H7 (cell line): Measurements from ENCODE around the gene SERP2. TPM values are rescaled to one million over a fixed set of nuclear protein-coding genes. Genes with fewer than 3 reads are reported as not detected.
"Not testable (repeated sequence)": the region's sequence is repeated elsewhere in the genome, so short reads cannot be mapped to it uniquely, and the experiment has no call there.

Source experiments
- DNase-seq: peaks from one replicate; pipeline ENCODE4 v3.0.0; 2012
- H3K27me3 ChIP-seq: 2 replicates; pipeline ENCODE4 v1.6.0; 2011; ENCODE audit warnings: mild to moderate bottlenecking, low read length; ENCODE audit not compliant: control insufficient read depth, insufficient read depth
- H3K36me3 ChIP-seq: replicated peaks from 2 replicates; pipeline ENCODE4 v1.5.1; 2011; ENCODE audit warnings: low read length; ENCODE audit not compliant: control insufficient read depth, insufficient read depth
- H3K4me3 ChIP-seq: 2 replicates; pipeline ENCODE4 v1.5.1; 2011; ENCODE audit warnings: low read depth, mild to moderate bottlenecking, control low read depth, low read length, moderate library complexity; ENCODE audit not compliant: insufficient read depth
- total RNA-seq: library from RNA; depleted of rRNA; stranded (reverse); fragments of >200 nt; shearing (Covaris generic); gene quantifications from 2 replicates; pipeline ENCODE4 v1.2.3, GENCODE V29; 2014; rRNA removed

SERP2 gene
- 0.17 and 0.74 TPM in 2 replicates for total RNA-seq

- Histone ChIP-seq H3K4me3 (peak within 1 kb of the TSS; percentile 66), H3K27me3 (peaks cover 16% of the 10 kb centered on the region), H3K36me3 (no peaks in the 10 kb centered on the region)
- DNase-seq, result peak; percentile 97
Measured at GRCh38 chr13:44373601-44374347, at the start of gene SERP2. TSS of gene SERP2 (plus strand) at chr13:44373824. CDS start at chr13:44374026, 202 bp downstream.

GRCh38 chr13:44326961-44327360 lies 46.7 kb upstream of the SERP2 start:
- DNase-seq, result no peak
- Histone ChIP-seq H3K27me3 (no peaks in the 10 kb centered on the region), H3K4me3 (no peak overlapping the region), H3K36me3 (no peaks in the 10 kb centered on the region; the same call in 1 of the 2 replicates)

- H3K36me3 ChIP-seq, DNase-seq: not testable (repeated sequence)
Measured at GRCh38 chr13:44329041-44329440, 44.6 kb upstream of the SERP2 start.

GRCh38 chr13:44329909-44330545 lies 43.6 kb upstream of the SERP2 start:
- no peak for DNase-seq
- no peaks in the 10 kb centered on the region for H3K27me3 ChIP-seq
- H3K4me3 ChIP-seq, result no peak overlapping the region
- no peaks in the 10 kb centered on the region; the same call in 1 of the 2 replicates for H3K36me3 ChIP-seq

More at GRCh38 chr13:44329041-44329440, 44.6 kb upstream of the SERP2 start:
- H3K4me3 ChIP-seq, H3K27me3 ChIP-seq: not testable (repeated sequence)

GRCh38 chr13:44331446-44331845 lies 42.2 kb upstream of the SERP2 start:
- H3K27me3 ChIP-seq, result no peaks in the 10 kb centered on the region
- DNase-seq, result no peak
- H3K4me3 ChIP-seq, result no peak overlapping the region
- no peaks in the 10 kb centered on the region; the same call in 1 of the 2 replicates for H3K36me3 ChIP-seq

GRCh38 chr13:44331912-44332851 lies 41.4 kb upstream of the SERP2 start:
- H3K36me3 ChIP-seq, result no peaks in the 10 kb centered on the region
- peak; percentile 26 for DNase-seq
- H3K4me3 ChIP-seq, result no peak overlapping the region
- no peaks in the 10 kb centered on the region for H3K27me3 ChIP-seq

GRCh38 chr13:44333950-44334655 lies 39.5 kb upstream of the SERP2 start:
- no peaks in the 10 kb centered on the region for H3K36me3 ChIP-seq

GRCh38 chr13:44334751-44335150 lies 38.9 kb upstream of the SERP2 start:
- Histone ChIP-seq H3K4me3 (no peak overlapping the region), H3K36me3 (no peaks in the 10 kb centered on the region), H3K27me3 (no peaks in the 10 kb centered on the region)
- no peak for DNase-seq

More at GRCh38 chr13:44333950-44334655, 39.5 kb upstream of the SERP2 start:
- Histone ChIP-seq H3K4me3 (no peak overlapping the region), H3K27me3 (no peaks in the 10 kb centered on the region)
- DNase-seq, result no peak

- DNase-seq, result no peak
- H3K27me3 ChIP-seq, result no peaks in the 10 kb centered on the region
- no peak overlapping the region for H3K4me3 ChIP-seq
- H3K36me3 ChIP-seq, result no peaks in the 10 kb centered on the region
Measured at GRCh38 chr13:44336934-44337333, 36.7 kb upstream of the SERP2 start.

GRCh38 chr13:44337581-44337980 lies 36.0 kb upstream of the SERP2 start:
- no peak for DNase-seq
- Histone ChIP-seq H3K4me3 (no peak overlapping the region), H3K27me3 (no peaks in the 10 kb centered on the region), H3K36me3 (no peaks in the 10 kb centered on the region)

- Histone ChIP-seq H3K36me3 (no peaks in the 10 kb centered on the region), H3K4me3 (no peak overlapping the region), H3K27me3 (no peaks in the 10 kb centered on the region)
- DNase-seq, result no peak
Measured at GRCh38 chr13:44340508-44340907, 33.1 kb upstream of the SERP2 start.

GRCh38 chr13:44342741-44343140 lies 30.9 kb upstream of the SERP2 start:
- no peak for DNase-seq
- Histone ChIP-seq H3K4me3 (no peak overlapping the region), H3K27me3 (no peaks in the 10 kb centered on the region), H3K36me3 (no peaks in the 10 kb centered on the region)

GRCh38 chr13:44346534-44346933 lies 27.1 kb upstream of the SERP2 start:
- no peak for DNase-seq
- Histone ChIP-seq H3K27me3 (no peaks in the 10 kb centered on the region), H3K4me3 (no peak overlapping the region), H3K36me3 (no peaks in the 10 kb centered on the region)

- no peak for DNase-seq
- H3K27me3 ChIP-seq, result no peaks in the 10 kb centered on the region
- H3K36me3 ChIP-seq, result no peaks in the 10 kb centered on the region
Measured at GRCh38 chr13:44347301-44347700, 26.3 kb upstream of the SERP2 start.

More at GRCh38 chr13:44347301-44347700, 26.3 kb upstream of the SERP2 start:
- H3K4me3 ChIP-seq, result no peak overlapping the region
